GM12801 (cell line): ENCODE data around the gene THSD4.

Experiments used
- TF ChIP-seq, protein P1 (sequence below): IDR thresholded peaks from one replicate; pipeline ENCODE4 v1.5.1; 2011; ENCODE audit warnings: control low read depth; ENCODE audit not compliant: insufficient read length; ENCODE audit errors: extremely low read depth

Gene THSD4

DNA sequence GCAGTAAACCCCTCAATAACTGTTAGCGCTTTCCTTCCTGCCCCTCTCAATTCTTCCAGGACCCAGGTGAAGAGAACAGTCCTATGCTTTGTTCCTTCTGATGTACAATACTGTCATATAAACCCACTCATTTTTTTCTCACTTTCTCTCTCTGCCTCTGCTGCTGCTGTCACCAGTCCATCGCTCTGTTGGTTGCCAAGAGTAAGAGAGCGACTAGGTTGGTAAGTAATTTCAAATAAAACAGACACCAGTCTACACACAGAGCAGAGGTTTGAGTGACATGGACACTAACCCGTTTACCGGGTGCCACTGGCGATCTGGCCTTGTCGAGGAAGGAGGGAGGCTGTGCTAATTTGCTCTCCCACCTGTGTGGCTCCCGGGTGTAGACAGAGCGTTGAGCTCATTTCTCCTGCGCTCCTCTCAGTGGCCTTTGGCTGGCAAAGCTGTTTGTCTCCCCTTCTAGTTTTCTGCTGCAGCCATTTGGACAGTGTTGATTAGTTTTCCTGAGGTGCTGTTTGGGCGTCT is 215.4 kb downstream of the THSD4 start:
- TF ChIP-seq, protein P1, sequence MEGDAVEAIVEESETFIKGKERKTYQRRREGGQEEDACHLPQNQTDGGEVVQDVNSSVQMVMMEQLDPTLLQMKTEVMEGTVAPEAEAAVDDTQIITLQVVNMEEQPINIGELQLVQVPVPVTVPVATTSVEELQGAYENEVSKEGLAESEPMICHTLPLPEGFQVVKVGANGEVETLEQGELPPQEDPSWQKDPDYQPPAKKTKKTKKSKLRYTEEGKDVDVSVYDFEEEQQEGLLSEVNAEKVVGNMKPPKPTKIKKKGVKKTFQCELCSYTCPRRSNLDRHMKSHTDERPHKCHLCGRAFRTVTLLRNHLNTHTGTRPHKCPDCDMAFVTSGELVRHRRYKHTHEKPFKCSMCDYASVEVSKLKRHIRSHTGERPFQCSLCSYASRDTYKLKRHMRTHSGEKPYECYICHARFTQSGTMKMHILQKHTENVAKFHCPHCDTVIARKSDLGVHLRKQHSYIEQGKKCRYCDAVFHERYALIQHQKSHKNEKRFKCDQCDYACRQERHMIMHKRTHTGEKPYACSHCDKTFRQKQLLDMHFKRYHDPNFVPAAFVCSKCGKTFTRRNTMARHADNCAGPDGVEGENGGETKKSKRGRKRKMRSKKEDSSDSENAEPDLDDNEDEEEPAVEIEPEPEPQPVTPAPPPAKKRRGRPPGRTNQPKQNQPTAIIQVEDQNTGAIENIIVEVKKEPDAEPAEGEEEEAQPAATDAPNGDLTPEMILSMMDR: no peak

- TF ChIP-seq, protein P1: no peak
Measured at GRCh38 chr15:71331173-71331572, 215.9 kb downstream of the THSD4 start.

DNA sequence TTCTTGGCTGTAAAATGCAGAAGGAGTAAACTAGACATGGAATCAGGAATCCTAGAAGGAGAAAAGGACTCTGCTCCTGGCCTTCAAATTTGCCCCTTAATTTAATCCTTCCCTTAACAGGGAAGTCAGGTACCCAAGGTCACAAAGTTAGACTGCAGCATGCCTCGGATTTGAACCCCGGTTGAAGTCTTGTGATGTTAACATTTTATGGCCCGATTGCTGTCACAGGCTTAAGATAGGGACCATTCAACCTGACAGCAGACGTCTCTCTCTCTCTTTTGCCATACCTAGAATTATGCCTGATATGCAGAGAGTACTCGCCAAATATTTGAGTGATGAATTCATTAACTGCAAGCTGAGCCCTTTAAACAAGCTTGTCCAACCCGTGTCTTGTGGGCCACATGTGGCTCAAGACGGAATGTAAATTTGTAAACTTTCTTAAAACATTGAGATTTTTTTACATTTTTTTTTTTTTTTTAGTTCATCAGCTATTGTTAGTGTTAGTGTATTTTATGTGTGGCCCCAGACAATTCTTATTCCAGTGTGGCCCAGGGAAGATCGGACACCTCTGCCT is 217.2 kb downstream of the THSD4 start:
- TF ChIP-seq, protein P1: no peak

GRCh38 chr15:71333136-71333700 is 217.9 kb downstream of the THSD4 start:
- TF ChIP-seq, protein P1: no peak

- TF ChIP-seq, protein P1: no peak
Measured at GRCh38 chr15:71333839-71334238, 218.6 kb downstream of the THSD4 start.

DNA sequence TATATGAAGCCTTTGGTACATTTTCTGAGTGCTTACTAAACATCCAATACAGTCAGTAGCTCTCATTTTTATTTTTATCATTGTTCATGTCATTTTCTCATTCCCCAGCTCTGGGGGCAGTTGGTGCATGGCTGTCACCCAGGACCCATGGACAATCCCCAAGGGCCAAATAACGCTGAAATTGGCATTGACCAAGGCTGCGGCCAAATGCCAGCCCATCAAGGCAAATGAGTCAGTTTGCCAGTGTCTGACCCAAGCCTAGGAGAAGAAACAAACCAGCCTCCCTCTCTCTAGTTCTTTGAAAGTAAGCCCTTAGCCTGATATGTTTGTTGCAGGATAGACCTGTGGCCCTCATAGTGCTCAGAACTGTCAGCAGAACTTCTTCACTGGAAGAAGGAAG is 219.2 kb downstream of the THSD4 start:
- TF ChIP-seq, protein P1: no peak

DNA sequence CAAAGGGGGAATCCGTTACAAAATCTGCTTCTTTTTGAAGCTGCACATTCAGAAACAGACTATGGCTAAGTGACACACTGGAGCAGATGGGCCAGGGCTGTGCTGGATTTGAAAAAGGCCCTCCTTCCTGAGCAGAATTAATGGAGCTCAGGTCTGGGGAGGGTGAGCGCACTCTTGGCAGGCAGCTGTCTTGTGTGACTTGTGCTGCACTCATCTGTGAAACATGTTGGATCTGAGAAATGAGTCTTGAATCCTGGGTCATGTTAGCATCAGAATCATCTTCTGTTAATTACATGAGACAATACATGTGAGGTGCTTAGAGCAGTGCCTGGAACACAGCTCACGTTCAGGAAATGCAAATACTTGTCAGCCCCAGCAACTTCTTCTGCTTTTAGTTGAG is 219.6 kb downstream of the THSD4 start:
- TF ChIP-seq, protein P1: no peak
